HepG2 (cell line): ENCODE data around the gene S1PR5. TPM values are rescaled to one million over a fixed set of nuclear protein-coding genes. Genes with fewer than 3 reads are reported as not detected.

Experiments used
- CHD4 ChIP-seq: fragments of 200-600 bp; sonication (generic); IDR thresholded peaks from 2 replicates; pipeline ENCODE4 v1.7.0; 2017; ENCODE audit warnings: mild to moderate bottlenecking, low read length, borderline replicate concordance
- EEA1 ChIP-seq: sonication (generic); formaldehyde crosslinking; IDR thresholded peaks from 2 replicates; pipeline ENCODE4 v1.5.1; 2020; ENCODE audit warnings: mild to moderate bottlenecking, missing genetic modification reagents, borderline replicate concordance
- ETV6 ChIP-seq: sonication (generic); formaldehyde crosslinking; conservative IDR thresholded peaks from 2 replicates; pipeline ENCODE4 v1.4.0; 2020; ENCODE audit warnings: missing genetic modification reagents
- FOXA3 ChIP-seq: IDR thresholded peaks from 2 replicates; pipeline ENCODE4 v1.6.1; 2016; ENCODE audit warnings: missing genetic modification reagents, missing compliant biosample characterization
- FOXC1 ChIP-seq: sonication (generic); formaldehyde crosslinking; IDR thresholded peaks from 2 replicates; pipeline ENCODE4 v1.8.0; 2022; ENCODE audit warnings: mild to moderate bottlenecking, missing genetic modification reagents, borderline replicate concordance
- MTA1 ChIP-seq: sonication (generic); formaldehyde crosslinking; IDR thresholded peaks from 2 replicates; pipeline ENCODE4 v1.4.0; 2020; ENCODE audit warnings: missing genetic modification reagents, mild to moderate bottlenecking, borderline replicate concordance
- PHF5A ChIP-seq: IDR thresholded peaks from one replicate; pipeline ENCODE4 v1.6.1; 2018; ENCODE audit warnings: low read depth, missing genetic modification reagents; ENCODE audit not compliant: unreplicated experiment
- RBFOX2 ChIP-seq: fragments of 200-400 bp; formaldehyde crosslinking; IDR thresholded peaks from 2 replicates; pipeline ENCODE4 v1.6.1; 2017; ENCODE audit warnings: low read depth, mild to moderate bottlenecking, low read length
- REPIN1 ChIP-seq: sonication (generic); formaldehyde crosslinking; IDR thresholded peaks from 2 replicates; pipeline ENCODE4 v1.8.0; 2022; ENCODE audit warnings: missing genetic modification reagents, low read depth, mild to moderate bottlenecking, borderline replicate concordance
- SP1 ChIP-seq, 2 experiments: fragments of 450-650 bp in 1 of 2; sonication (generic) in 1 of 2; formaldehyde crosslinking in 1 of 2; IDR thresholded peaks; 2 replicates each; pipeline versions ENCODE4 v1.4.0 to v1.6.1; 2016 to 2020; ENCODE audit warnings: missing genetic modification reagents in 1 of 2
- SP4 ChIP-seq: sonication (generic); formaldehyde crosslinking; IDR thresholded peaks from 2 replicates; pipeline ENCODE4 v1.8.1; 2023; ENCODE audit warnings: mild to moderate bottlenecking, missing genetic modification reagents
- TAF1 ChIP-seq: sonication (generic); formaldehyde crosslinking; IDR thresholded peaks from 2 replicates; pipeline ENCODE4 v1.4.0; 2020; ENCODE audit warnings: missing genetic modification reagents
- ZMAT3 ChIP-seq: sonication (generic); formaldehyde crosslinking; conservative IDR thresholded peaks from 2 replicates; pipeline ENCODE4 v1.7.0; 2021; ENCODE audit warnings: missing genetic modification reagents
- ZMYM4 ChIP-seq: sonication (generic); formaldehyde crosslinking; IDR thresholded peaks from 2 replicates; pipeline ENCODE4 v1.8.1; 2023; ENCODE audit warnings: mild to moderate bottlenecking, missing genetic modification reagents
- ZNF501 ChIP-seq: sonication (generic); formaldehyde crosslinking; IDR thresholded peaks from 2 replicates; pipeline ENCODE4 v1.5.1; 2020; ENCODE audit warnings: mild to moderate bottlenecking, moderate library complexity, missing genetic modification reagents
- ZNF678 ChIP-seq: sonication (generic); formaldehyde crosslinking; IDR thresholded peaks from 2 replicates; pipeline ENCODE4 v1.4.0; 2020; ENCODE audit warnings: mild to moderate bottlenecking, missing genetic modification reagents
- ZSCAN25 ChIP-seq: sonication (generic); formaldehyde crosslinking; IDR thresholded peaks from 2 replicates; pipeline ENCODE4 v1.8.0; 2022; ENCODE audit warnings: mild to moderate bottlenecking, missing genetic modification reagents
- polyA plus RNA-seq, 8 experiments: library from polyadenylated mRNA; depleted of rRNA in 3 of 8; stranded (reverse) in 7 of 8; unstranded in 1 of 8; fragments of >200 nt; fragmentation: Illumina TruSeq in 4 of 8; extraction: Trizol in 4 of 8; gene quantifications; 2 replicates each; pipeline versions ENCODE4 v1.2.1 to v1.2.3, GENCODE V29; 2011 to 2016; ENCODE audit warnings: low read depth in 4 of 8, missing spikeins in 1 of 8, mixed read lengths in 1 of 8; ENCODE audit not compliant: insufficient read depth in 1 of 8
- total RNA-seq, 5 experiments: library from RNA; depleted of rRNA; stranded (reverse); fragments of >200 nt; fragmentation: Illumina TruSeq; extraction: Trizol; gene quantifications; 2 replicates each; pipeline ENCODE4 v1.2.3, GENCODE V29; 2016; ENCODE audit warnings: low read depth in 1 of 5
- TF ChIP-seq, protein P1 (sequence below): sonication (generic); formaldehyde crosslinking; IDR thresholded peaks from 2 replicates; pipeline ENCODE4 v1.5.1; 2020; ENCODE audit warnings: mild to moderate bottlenecking, missing genetic modification reagents, moderate library complexity
- TF ChIP-seq, protein P2 (sequence below): sonication (generic); formaldehyde crosslinking; IDR thresholded peaks from 2 replicates; pipeline ENCODE4 v1.5.0; 2020; ENCODE audit warnings: mild to moderate bottlenecking, missing genetic modification reagents, borderline replicate concordance
- TF ChIP-seq, protein P3 (sequence below): IDR thresholded peaks from 2 replicates; pipeline ENCODE4 v1.6.1; 2016; ENCODE audit warnings: missing genetic modification reagents, missing compliant biosample characterization

Gene S1PR5
- total and polyA plus RNA-seq, 2 of the 13 experiments (the other 11 are each of a cell fraction or from before 2014, with no cell fraction given): 0.04 TPM; not detected in 1

DNA sequence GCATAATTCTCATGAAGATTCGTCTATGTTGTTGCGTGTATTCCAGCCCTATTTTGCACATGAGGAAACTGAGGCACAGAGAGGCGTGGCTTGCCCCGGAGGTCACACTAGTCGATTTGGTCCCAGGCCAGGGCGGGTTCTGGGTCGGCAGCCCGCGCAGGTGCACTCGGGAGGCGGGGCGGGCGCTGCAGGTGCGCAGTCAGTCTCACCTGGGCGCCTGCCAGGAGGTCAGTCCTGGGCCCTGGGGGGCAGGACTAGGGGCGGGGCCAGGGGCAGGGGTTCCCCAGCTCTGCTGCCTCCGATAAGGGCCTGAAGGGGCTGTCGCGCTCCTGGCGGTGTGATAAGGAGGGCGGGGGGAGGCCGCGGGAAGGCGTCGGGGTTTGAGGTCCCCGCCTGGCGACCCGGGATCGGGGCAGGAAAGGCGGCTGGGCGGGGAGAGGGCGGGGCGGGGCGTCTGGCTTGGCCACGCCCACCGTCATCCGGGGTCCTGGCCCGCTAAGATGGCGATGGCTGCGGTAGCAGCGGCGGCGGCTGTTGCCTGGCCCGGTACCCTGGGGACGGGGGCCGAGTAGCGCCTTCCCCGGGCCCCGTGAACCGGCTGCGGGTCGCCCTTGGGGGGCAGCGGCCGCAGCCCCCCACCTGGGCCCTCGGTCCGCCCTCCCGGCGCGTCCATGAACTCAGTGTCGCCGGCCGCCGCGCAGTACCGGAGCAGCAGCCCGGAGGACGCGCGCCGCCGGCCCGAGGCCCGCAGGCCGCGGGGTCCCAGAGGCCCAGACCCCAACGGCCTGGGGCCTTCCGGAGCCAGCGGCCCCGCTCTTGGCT is 26.4 kb upstream of the S1PR5 start, which contains the start of gene ATG4D (continued):
- TF ChIP-seq, protein P1, sequence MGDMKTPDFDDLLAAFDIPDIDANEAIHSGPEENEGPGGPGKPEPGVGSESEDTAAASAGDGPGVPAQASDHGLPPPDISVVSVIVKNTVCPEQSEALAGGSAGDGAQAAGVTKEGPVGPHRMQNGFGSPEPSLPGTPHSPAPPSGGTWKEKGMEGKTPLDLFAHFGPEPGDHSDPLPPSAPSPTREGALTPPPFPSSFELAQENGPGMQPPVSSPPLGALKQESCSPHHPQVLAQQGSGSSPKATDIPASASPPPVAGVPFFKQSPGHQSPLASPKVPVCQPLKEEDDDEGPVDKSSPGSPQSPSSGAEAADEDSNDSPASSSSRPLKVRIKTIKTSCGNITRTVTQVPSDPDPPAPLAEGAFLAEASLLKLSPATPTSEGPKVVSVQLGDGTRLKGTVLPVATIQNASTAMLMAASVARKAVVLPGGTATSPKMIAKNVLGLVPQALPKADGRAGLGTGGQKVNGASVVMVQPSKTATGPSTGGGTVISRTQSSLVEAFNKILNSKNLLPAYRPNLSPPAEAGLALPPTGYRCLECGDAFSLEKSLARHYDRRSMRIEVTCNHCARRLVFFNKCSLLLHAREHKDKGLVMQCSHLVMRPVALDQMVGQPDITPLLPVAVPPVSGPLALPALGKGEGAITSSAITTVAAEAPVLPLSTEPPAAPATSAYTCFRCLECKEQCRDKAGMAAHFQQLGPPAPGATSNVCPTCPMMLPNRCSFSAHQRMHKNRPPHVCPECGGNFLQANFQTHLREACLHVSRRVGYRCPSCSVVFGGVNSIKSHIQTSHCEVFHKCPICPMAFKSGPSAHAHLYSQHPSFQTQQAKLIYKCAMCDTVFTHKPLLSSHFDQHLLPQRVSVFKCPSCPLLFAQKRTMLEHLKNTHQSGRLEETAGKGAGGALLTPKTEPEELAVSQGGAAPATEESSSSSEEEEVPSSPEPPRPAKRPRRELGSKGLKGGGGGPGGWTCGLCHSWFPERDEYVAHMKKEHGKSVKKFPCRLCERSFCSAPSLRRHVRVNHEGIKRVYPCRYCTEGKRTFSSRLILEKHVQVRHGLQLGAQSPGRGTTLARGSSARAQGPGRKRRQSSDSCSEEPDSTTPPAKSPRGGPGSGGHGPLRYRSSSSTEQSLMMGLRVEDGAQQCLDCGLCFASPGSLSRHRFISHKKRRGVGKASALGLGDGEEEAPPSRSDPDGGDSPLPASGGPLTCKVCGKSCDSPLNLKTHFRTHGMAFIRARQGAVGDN (CRISPR knock-in tag): peak; percentile 35; the same call in 1 of the 2 replicates
- TF ChIP-seq SP1 (IDR thresholded peaks at IDR 0.05) (no peak), SP1 (CRISPR knock-in tag; IDR thresholded peaks at IDR 0.05) (peak; percentile 65; the same call in 1 of the 2 replicates), ZMAT3 (0 out of 2 replicates have a peak, but pooled peaks have one; percentile 23), REPIN1 (CRISPR knock-in tag) (0 out of 2 replicates have a peak, but pooled peaks have one; percentile 21), FOXA3 (0 out of 2 replicates have a peak, but pooled peaks have one; percentile 14), ZNF678 (CRISPR knock-in tag) (no peak), EEA1 (CRISPR knock-in tag) (0 out of 2 replicates have a peak, but pooled peaks have one; percentile 0), ZMYM4 (CRISPR knock-in tag) (0 out of 2 replicates have a peak, but pooled peaks have one; percentile 10), TAF1 (peak; percentile 87), SP4 (CRISPR knock-in tag) (peak; percentile 74), ETV6 (CRISPR knock-in tag) (0 out of 2 replicates have a peak, but pooled peaks have one; percentile 59), CHD4 (0 out of 2 replicates have a peak, but pooled peaks have one; percentile 3), RBFOX2 (peak; percentile 83), FOXC1 (0 out of 2 replicates have a peak, but pooled peaks have one; percentile 34), ZSCAN25 (CRISPR knock-in tag) (no peak), MTA1 (CRISPR knock-in tag) (0 out of 2 replicates have a peak, but pooled peaks have one; percentile 25), ZNF501 (0 out of 2 replicates have a peak, but pooled peaks have one; percentile 53), PHF5A (CRISPR knock-in tag) (no peak)
- TF ChIP-seq, protein P2, sequence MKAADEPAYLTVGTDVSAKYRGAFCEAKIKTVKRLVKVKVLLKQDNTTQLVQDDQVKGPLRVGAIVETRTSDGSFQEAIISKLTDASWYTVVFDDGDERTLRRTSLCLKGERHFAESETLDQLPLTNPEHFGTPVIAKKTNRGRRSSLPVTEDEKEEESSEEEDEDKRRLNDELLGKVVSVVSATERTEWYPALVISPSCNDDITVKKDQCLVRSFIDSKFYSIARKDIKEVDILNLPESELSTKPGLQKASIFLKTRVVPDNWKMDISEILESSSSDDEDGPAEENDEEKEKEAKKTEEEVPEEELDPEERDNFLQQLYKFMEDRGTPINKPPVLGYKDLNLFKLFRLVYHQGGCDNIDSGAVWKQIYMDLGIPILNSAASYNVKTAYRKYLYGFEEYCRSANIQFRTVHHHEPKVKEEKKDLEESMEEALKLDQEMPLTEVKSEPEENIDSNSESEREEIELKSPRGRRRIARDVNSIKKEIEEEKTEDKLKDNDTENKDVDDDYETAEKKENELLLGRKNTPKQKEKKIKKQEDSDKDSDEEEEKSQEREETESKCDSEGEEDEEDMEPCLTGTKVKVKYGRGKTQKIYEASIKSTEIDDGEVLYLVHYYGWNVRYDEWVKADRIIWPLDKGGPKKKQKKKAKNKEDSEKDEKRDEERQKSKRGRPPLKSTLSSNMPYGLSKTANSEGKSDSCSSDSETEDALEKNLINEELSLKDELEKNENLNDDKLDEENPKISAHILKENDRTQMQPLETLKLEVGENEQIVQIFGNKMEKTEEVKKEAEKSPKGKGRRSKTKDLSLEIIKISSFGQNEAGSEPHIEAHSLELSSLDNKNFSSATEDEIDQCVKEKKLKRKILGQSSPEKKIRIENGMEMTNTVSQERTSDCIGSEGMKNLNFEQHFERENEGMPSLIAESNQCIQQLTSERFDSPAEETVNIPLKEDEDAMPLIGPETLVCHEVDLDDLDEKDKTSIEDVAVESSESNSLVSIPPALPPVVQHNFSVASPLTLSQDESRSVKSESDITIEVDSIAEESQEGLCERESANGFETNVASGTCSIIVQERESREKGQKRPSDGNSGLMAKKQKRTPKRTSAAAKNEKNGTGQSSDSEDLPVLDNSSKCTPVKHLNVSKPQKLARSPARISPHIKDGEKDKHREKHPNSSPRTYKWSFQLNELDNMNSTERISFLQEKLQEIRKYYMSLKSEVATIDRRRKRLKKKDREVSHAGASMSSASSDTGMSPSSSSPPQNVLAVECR (CRISPR knock-in tag): peak; percentile 35; the same call in 1 of the 2 replicates
- TF ChIP-seq, protein P3, sequence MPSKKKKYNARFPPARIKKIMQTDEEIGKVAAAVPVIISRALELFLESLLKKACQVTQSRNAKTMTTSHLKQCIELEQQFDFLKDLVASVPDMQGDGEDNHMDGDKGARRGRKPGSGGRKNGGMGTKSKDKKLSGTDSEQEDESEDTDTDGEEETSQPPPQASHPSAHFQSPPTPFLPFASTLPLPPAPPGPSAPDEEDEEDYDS (CRISPR knock-in tag): 0 out of 2 replicates have a peak, but pooled peaks have one; percentile 65
